Head of caudate nucleus (tissue), 42 donors: ENCODE measurements around the gene MTUS2.

ENCODE experiments used
- DNase-seq, 42 donors: peaks; one replicate each; pipeline versions ENCODE4 v3.0.0 to v3.0.0-alpha.2; 2020 to 2021; ENCODE audit warnings: mixed read lengths in 7 of 42
- intact Hi-C: fragments of 100-400 bp; cut with DNase I; formaldehyde crosslinking; loops from one replicate; pipeline ENCODE4 v1.15.0; 2022

The MTUS2 gene

DNA sequence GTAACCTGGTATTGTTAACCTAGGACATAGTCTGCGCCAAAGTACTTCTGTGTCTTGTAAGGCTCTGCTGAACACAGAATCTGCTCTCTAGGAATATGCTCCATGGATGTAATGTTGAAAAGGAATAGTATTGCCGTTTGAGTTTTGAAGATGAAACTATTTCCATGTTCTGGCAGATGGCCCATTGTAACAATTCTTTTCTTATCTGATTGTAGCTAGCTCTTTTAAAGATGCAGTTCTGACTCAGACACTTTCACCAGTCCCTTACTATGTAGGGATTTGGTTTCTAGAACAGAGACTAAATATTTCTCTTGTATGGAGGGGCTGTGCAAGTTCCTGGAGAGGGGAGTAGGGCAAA, 185.6 kb downstream of the MTUS2 start:
- intact Hi-C loops = no loop called here
- DNase-seq = no peak

GRCh38 chr13:29006359-29006850, 186.3 kb downstream of the MTUS2 start:
- intact Hi-C loops = no loop called here
- no peak for DNase-seq

DNA sequence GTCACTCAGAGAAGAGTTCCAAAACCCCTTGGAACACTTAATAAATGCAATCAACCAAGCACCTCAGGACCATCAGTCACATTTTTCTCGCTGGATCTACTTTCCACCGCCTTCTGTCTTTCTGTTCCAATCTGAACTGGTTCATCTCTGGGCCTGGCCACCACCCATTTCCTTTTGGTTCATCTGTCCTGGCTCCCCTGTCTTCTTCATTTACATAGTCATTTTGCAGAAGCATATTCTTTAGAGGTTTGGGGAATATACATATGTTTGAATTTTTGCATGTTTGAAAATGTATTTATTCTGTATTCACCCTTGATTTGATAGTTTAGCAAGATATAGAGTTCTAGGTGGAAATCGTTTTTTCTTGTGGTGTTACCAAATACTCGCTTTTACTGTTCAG, 188.2 kb downstream of the MTUS2 start:
- intact Hi-C loops = no loop called here
- no peak for DNase-seq

GRCh38 chr13:29020314-29020713, 200.2 kb downstream of the MTUS2 start:
- intact Hi-C loops = no loop called here
- DNase-seq = no peak

DNA sequence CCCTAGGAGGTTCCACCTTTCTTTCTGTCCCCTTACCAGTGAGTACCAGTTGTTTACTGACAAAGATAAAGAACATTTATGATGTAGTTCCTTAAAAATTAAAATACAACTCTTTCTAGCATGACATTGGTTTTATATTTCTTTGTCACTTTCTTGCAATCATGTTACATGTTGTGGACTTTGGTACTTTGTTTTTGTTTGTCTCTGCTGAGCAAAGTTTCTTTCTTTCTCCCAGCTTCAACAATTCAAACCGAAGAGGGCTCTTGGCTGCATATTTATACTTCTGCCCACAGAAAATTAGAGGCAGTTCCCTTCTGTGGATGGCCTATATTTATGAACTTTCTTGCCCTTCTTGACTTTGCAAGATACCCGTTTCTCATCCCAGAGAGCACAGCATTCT, 201.2 kb downstream of the MTUS2 start:
- intact Hi-C loops = no loop called here
- DNase-seq = no peak

DNA sequence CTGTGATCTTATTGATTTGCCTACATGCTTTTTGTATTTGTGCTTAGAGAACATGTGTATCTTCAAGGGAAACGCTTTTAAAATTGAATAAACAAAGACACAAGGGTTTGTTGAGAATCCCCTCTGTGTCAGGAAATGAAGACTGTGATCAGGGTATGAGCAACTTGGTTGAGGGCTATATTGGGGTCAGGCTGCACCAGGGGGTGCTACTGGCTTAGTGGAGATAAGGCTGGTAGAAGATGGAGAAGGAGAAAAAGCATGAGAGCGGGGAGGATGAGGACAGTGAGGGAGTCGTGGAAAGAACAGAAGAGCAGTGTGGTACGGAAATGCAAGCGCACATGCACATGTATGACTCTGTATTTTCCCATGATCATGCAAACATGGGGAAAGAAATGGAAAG, 201.6 kb downstream of the MTUS2 start:
- DNase-seq = no peak
- intact Hi-C loops = no loop called here

GRCh38 chr13:29022410-29022809, 202.3 kb downstream of the MTUS2 start:
- intact Hi-C loops = no loop called here

DNA sequence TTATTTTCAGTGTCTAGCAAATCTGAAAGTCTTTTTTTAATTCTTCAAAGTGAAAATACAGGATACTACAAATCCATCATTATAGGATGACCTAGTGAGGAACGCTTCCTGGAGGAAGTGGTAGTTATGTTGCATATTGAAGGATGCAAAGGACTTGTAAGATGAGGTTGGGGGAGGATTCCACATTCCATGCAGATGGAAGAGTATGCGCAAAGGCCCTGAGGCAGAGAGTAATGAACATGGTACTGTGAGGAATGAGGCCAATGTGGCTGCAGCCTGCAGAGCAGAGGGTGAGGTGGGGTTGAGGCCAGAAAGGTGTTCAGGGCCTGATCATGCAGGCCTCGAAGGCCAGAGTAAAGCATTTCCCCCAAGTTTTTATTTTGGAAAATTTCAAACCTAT, 202.8 kb downstream of the MTUS2 start:
- DNase-seq = no peak
- intact Hi-C loops = no loop called here

More at GRCh38 chr13:29022410-29022809, 202.3 kb downstream of the MTUS2 start:
- no peak for DNase-seq

GRCh38 chr13:29024783-29025182, 204.6 kb downstream of the MTUS2 start:
- intact Hi-C loops = no loop called here
- DNase-seq = no peak

- DNase-seq = no peak
- intact Hi-C loops = no loop called here
Observed at GRCh38 chr13:29028868-29029267, 208.7 kb downstream of the MTUS2 start.

DNA sequence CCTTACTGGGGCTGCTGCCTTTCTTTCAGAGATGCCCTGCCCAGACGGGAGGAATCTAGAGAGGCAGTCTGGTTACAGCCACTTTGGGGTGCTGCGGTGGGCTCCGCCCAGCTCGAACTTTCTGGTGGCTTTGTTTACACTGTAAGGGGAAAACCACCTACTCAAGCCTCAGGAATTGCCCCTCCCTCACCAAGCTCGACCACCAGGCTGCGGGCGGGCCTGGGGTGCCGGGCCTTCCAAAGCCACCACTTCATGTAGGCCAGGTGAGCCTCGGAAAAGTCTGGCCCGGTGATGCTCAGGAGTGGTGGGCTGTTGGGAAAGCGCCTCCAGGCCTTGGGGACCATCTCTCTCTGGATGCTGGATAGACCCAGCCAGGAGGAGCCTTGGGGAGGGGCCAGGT, 218.6 kb downstream of the MTUS2 start:
- DNase-seq = no peak
- intact Hi-C loops = no loop called here

GRCh38 chr13:29039212-29039611, 219.1 kb downstream of the MTUS2 start:
- intact Hi-C loops = no loop called here
- no peak for DNase-seq

DNA sequence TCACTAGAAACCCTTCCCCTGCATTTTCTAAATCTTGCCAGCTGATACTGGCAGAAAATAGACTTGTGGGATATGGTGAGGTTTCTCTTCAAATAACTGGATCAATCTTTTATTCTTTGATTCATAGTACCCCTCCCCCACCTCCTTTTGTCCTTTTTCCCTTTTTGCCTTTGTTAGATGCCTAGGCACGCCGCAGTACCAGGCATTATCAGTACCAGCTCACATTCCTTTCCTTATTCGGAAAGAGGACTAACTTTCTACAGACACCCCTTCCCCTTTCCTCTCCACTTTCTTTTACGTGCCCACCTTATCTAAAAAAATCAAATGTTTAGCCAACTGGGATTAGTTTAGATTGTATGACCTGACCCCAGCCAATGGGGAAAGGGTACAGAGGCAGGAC, 226.4 kb downstream of the MTUS2 start:
- intact Hi-C loops = no loop called here
- no peak for DNase-seq

DNA sequence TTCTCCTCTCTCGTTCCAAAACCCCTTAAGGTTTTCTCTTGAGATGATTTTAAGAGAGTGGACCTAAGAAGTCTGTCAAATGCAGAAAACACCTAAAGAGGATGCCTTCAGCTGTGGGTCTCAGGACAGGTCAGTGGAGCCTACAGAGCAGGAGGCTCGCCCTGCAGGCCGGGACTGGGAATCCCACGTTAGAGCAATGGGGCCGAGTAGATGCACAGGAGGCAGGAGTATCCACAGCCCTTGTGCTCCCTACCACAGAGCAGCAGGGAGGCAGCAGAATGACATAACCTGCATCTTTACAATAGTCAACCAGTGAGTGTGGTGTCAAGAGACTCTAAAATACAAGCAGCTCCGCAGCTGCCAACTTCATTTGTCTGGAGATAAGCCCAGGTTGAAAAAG, 229.4 kb downstream of the MTUS2 start:
- intact Hi-C loops = no loop called here
- no peak for DNase-seq

- DNase-seq = no peak
- intact Hi-C loops = no loop called here
Observed at GRCh38 chr13:29050719-29051118, 230.6 kb downstream of the MTUS2 start.

DNA sequence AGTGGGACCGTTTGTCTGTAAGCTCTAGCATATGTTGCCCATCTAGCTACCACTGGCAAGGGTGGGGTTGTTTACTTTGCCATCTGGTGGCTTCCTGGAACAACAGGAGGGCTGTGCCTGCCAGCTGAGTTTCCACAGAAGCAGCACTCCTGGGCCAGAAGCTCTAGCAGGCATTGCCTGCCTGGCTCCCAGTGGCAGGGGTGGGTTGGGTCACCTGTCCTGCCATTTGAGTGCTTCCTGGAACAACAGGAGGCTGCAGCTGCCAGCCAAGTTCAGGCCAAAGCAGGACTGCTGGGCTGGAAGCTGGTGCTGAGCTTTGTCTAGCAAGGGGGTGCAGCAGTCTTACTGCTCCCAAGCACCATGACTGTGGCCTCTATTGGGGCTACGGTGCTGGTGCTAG, 239.7 kb downstream of the MTUS2 start:
- no peak for DNase-seq
- intact Hi-C loops = no loop called here

DNA sequence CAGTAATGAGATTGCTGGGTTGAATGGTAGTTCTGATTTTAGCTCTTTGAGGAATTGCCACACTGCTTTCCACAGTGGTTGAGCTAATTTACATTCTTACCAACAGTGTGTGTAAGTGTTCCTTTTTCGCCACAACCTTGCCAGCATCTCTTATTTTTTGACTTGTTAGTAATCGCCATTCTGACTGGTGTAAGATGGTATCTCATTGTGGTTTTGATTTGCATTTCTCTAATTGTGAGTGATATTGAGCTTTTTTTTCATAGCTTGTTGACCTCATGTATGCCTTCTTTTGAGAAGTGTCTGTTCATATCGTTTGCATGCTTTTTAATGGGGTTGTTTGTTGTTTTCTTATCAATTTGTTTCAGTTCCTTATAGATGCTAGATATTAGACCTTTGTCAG, 245.0 kb downstream of the MTUS2 start:
- intact Hi-C loops = no loop called here
- no peak for DNase-seq

- intact Hi-C loops = no loop called here
- no peak for DNase-seq
Observed at GRCh38 chr13:29067306-29067945, 247.3 kb downstream of the MTUS2 start.

GRCh38 chr13:29073755-29074154, 253.6 kb downstream of the MTUS2 start:
- intact Hi-C loops = no loop called here
- no peak for DNase-seq

- intact Hi-C loops = no loop called here
- DNase-seq = no peak
Observed at GRCh38 chr13:29077051-29077813, 257.1 kb downstream of the MTUS2 start.

DNA sequence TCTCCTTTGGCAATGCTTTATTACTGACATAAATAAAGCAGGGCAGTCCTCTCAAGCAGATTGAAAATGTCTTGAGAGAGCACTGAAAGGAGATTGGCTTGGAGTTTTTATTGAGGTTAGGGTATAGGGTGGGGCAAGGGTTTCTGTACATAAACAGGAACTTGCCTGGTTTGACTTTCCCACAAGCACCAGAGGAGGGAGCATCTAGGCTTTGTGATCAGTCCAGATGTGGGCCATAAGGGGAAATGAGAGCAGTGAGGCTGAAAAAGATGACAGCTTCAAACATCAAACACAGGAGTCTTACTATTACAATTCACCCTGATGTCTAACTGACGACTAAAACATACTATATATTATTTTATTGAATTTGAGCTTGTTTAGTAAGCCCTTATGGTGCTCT, 260.9 kb downstream of the MTUS2 start:
- intact Hi-C loops = no loop called here
- no peak for DNase-seq
